Thymus (tissue), 11 donors: ENCODE measurements around the gene DUSP16. TPM values are rescaled to one million over a fixed set of nuclear protein-coding genes. Genes with fewer than 3 reads are reported as not detected.
"Not testable (repeated sequence)": the region's sequence is repeated elsewhere in the genome, so short reads cannot be mapped to it uniquely, and the experiment has no call there.

Experiments
- DNase-seq, 9 donors: peaks; one replicate each; pipeline ENCODE4 v3.0.0-alpha.2; 2013; ENCODE audit warnings: low spot score in 9 of 9, low read depth in 6 of 9, missing footprints in 1 of 9
- H3K27ac ChIP-seq, 2 donors: one replicate each; pipeline ENCODE4 v1.5.1; 2013; ENCODE audit warnings: control low read depth in 1 of 2, low read depth in 1 of 2, low read length in 1 of 2, mild to moderate bottlenecking in 1 of 2, moderate library complexity in 1 of 2
- H3K27me3 ChIP-seq, 2 donors: one replicate each; pipeline ENCODE4 v1.5.1; 2013; ENCODE audit warnings: low read length in 1 of 2; ENCODE audit not compliant: control insufficient read depth in 2 of 2, insufficient read depth in 1 of 2
- H3K36me3 ChIP-seq, 2 donors: one replicate each; pipeline ENCODE4 v1.5.1; 2013; ENCODE audit warnings: low read length in 1 of 2, mild to moderate bottlenecking in 1 of 2, moderate library complexity in 1 of 2; ENCODE audit not compliant: control insufficient read depth in 2 of 2, insufficient read depth in 2 of 2
- H3K4me1 ChIP-seq, 2 donors: one replicate each; pipeline ENCODE4 v1.5.1; 2013; ENCODE audit warnings: low read length in 2 of 2; ENCODE audit not compliant: control insufficient read depth in 2 of 2, insufficient read depth in 2 of 2
- H3K4me3 ChIP-seq, 2 donors: one replicate each; pipeline ENCODE4 v1.5.1; 2013; ENCODE audit warnings: low read length in 2 of 2, control low read depth in 1 of 2, mild to moderate bottlenecking in 1 of 2
- H3K9me3 ChIP-seq, 2 donors: one replicate each; pipeline ENCODE4 v1.5.1; 2013; ENCODE audit warnings: low read length in 1 of 2, mild to moderate bottlenecking in 1 of 2; ENCODE audit not compliant: control insufficient read depth in 2 of 2, insufficient read depth in 1 of 2
- WGBS: extraction: QIAGEN DNeasy Blood & Tissue Kit; methylation state at CpG from one replicate; pipeline ENCODE4 v1.1.7; 2013; 5-methylcytosine and 5-hydroxymethylcytosine counted together
- polyA plus RNA-seq: library from polyadenylated mRNA; stranded (reverse); fragments of 200-250 nt; gene quantifications from one replicate; pipeline ENCODE4 v1.2.3, GENCODE V29; 2013
- total RNA-seq: library from RNA; stranded (reverse); fragments of 120-200 nt; gene quantifications from one replicate; pipeline ENCODE4 v1.2.4, GENCODE V29; 2013
- donor health status: healthy.

DUSP16 gene
- total and polyA plus RNA-seq, 2 donors, result 18.2 to 19.1 TPM

- peaks cover 5 to 10% of the 10 kb centered on the region in 2 donors for H3K4me1 ChIP-seq
- H3K27ac ChIP-seq, result no peak overlapping the region
- no peaks in the 10 kb centered on the region for H3K9me3 ChIP-seq
- H3K4me3 ChIP-seq, result no peak overlapping the region
- 95% methylated on average over 5 of the region's 5 CpGs for WGBS
- no peak for DNase-seq
- H3K27me3 ChIP-seq, result no peaks in the 10 kb centered on the region
- H3K36me3 ChIP-seq, result peaks cover 0 to 3% of the 10 kb centered on the region in 2 donors
These were observed 59.9 kb downstream of the DUSP16 start for GRCh38 chr12:12502815-12503151.

GRCh38 chr12:12502130-12502814 lies 60.4 kb downstream of the DUSP16 start:
- H3K27ac ChIP-seq, DNase-seq, H3K9me3 ChIP-seq, H3K4me3 ChIP-seq, H3K36me3 ChIP-seq, H3K27me3 ChIP-seq, H3K4me1 ChIP-seq: not testable (repeated sequence)
- WGBS, result 95% methylated on average over 7 of the region's 7 CpGs

GRCh38 chr12:12501121-12501520 lies 61.5 kb downstream of the DUSP16 start:
- Histone ChIP-seq H3K27me3 (no peaks in the 10 kb centered on the region), H3K4me1 (peaks cover 5 to 11% of the 10 kb centered on the region in 2 donors), H3K27ac (no peak overlapping the region), H3K9me3 (no peaks in the 10 kb centered on the region), H3K36me3 (peaks cover 0 to 3% of the 10 kb centered on the region in 2 donors), H3K4me3 (no peak overlapping the region)
- 96% methylated on average over 3 of the region's 3 CpGs for WGBS
- DNase-seq, result no peak

DNA sequence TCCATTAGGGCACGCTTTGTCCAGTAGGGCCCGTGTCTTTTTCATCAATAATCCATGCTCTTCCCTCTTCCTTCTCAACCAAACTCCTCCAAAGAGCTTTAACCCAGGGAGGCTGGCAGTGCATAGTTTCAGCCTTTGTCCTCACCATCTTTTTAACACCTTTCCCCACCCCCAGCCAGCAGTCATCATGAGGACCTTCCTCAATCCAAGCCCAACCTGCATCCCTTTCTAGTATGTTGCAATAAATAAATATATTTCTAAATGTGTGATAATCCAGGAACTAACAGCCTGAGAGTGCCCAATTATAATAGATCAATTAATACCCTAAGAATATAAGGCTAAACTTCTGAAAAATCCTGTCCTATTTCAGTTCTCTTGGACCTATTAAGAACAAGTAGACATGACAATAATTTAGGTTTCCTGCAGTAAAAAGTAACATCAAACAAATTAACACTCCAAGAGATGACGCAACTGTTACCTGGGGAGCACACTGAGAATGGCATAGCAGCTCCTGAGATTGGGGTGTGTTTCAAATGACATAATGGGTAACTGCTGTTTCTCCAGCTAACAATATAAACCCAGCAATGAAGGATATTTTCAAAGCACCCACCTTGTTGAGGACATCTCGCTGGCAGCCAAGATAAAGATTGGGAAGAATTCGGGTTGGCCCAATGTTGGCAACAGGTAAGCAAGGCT lies 62.6 kb downstream of the DUSP16 start:
- Histone ChIP-seq H3K4me3 (no peak overlapping the region), H3K27me3 (no peaks in the 10 kb centered on the region), H3K27ac (no peak overlapping the region), H3K36me3 (peaks cover 0 to 7% of the 10 kb centered on the region in 2 donors), H3K9me3 (no peaks in the 10 kb centered on the region), H3K4me1 (peaks cover under 1 to 3% of the 10 kb centered on the region in 2 donors)
- 97% methylated on average over 5 of the region's 5 CpGs for WGBS
- no peak for DNase-seq

DNA sequence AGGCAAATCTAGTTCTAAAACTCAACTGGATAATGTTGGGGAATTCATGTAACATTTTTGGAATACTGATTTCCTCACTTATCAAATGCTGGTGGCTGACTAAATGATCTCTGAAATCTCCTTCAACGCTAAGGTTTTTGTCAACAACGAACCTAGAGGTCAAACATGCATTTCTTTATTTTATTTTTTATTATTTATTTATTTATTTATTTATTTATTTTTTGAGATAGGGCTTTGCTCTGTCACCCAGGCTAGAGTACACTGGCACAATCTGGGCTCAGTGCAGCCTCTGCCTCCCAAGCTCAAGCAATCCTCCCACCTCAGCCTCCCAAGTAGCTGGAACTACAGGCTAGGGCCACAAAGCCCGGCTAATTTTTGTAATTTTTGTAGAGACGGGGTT lies 64.5 kb downstream of the DUSP16 start:
- DNase-seq, result no peak

DNA sequence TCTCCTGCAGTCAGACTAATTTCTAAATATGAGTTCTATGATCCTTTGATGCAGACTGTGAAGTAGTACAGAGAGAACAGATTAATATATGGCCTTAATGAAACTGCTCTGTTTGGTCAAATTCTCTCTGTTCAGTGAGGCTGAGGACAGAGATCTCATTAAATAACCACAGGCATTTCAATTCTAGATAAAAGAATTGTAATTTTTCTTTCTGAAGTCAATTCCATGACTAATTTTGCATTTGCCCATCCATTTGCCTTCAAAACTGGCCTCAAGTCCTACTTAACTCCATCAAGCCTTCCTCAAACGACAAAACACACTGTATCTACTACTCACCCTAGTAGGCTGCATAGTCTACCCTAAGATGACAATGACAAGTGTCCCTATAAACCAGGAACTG lies 67.1 kb downstream of the DUSP16 start:
- peaks cover 0 to 7% of the 10 kb centered on the region in 2 donors for H3K36me3 ChIP-seq
- no peaks in the 10 kb centered on the region for H3K27me3 ChIP-seq
- 99% methylated on average over 1 of the region's 1 CpG for WGBS
- no peaks in the 10 kb centered on the region for H3K9me3 ChIP-seq
- DNase-seq, result no peak
- H3K4me1 ChIP-seq, result peaks cover 0 to 3% of the 10 kb centered on the region in 2 donors
- no peak overlapping the region for H3K27ac ChIP-seq
- H3K4me3 ChIP-seq, result no peak overlapping the region

More for the DNA sequence above, 64.5 kb downstream of the DUSP16 start:
- Histone ChIP-seq H3K4me3 (no peak overlapping the region), H3K9me3 (no peaks in the 10 kb centered on the region), H3K4me1 (peaks cover 0 to 3% of the 10 kb centered on the region in 2 donors), H3K27ac (no peak overlapping the region), H3K27me3 (no peaks in the 10 kb centered on the region), H3K36me3 (peaks cover 0 to 7% of the 10 kb centered on the region in 2 donors)
- 98% methylated on average over 4 of the region's 4 CpGs for WGBS

GRCh38 chr12:12492547-12492946 lies 70.1 kb downstream of the DUSP16 start:
- 96% methylated on average over 5 of the region's 5 CpGs for WGBS
- peaks cover 3% of the 10 kb centered on the region in 2 donors for H3K36me3 ChIP-seq
- no peak overlapping the region for H3K27ac ChIP-seq
- no peak for DNase-seq
- H3K4me3 ChIP-seq, result no peak overlapping the region
- H3K27me3 ChIP-seq, result no peaks in the 10 kb centered on the region
- H3K9me3 ChIP-seq, result no peaks in the 10 kb centered on the region
- H3K4me1 ChIP-seq, result peaks cover 3 to 6% of the 10 kb centered on the region in 2 donors

GRCh38 chr12:12491606-12492005 lies 71.1 kb downstream of the DUSP16 start:
- Histone ChIP-seq H3K27me3 (no peaks in the 10 kb centered on the region), H3K9me3 (no peaks in the 10 kb centered on the region), H3K4me3 (no peak overlapping the region), H3K4me1 (peaks cover under 1 to 6% of the 10 kb centered on the region in 2 donors), H3K36me3 (peaks cover 6 to 7% of the 10 kb centered on the region in 2 donors), H3K27ac (no peak overlapping the region)
- DNase-seq, result no peak

GRCh38 chr12:12488823-12489550 lies 73.7 kb downstream of the DUSP16 start:
- 97% methylated on average over 8 of the region's 8 CpGs for WGBS
- H3K27ac ChIP-seq, result no peak overlapping the region

More at GRCh38 chr12:12488823-12489550, 73.7 kb downstream of the DUSP16 start:
- no peak for DNase-seq
- Histone ChIP-seq H3K9me3 (no peaks in the 10 kb centered on the region), H3K4me1 (peaks cover 0 to 6% of the 10 kb centered on the region in 2 donors), H3K36me3 (peaks cover 12 to 15% of the 10 kb centered on the region in 2 donors), H3K27me3 (no peaks in the 10 kb centered on the region), H3K4me3 (no peak overlapping the region)
